ENCODE results near the gene ANKRD17. TPM values are rescaled to one million over a fixed set of nuclear protein-coding genes. Genes with fewer than 3 reads are reported as not detected.
"Not testable (repeated sequence)": the region's sequence is repeated elsewhere in the genome, so short reads cannot be mapped to it uniquely, and the experiment has no call there.

ANKRD17 gene
- total and polyA plus RNA-seq, 2 of the 4 experiments (the other 2 are of a cell fraction), result 28.5 to 75.3 TPM

GRCh38 chr4:73292661-73293060 is 34.1 kb upstream of the ANKRD17 start:
- POLR2A ChIA-PET (ENCODE audit: unreplicated experiment); H3K27me3 ChIP-seq (ENCODE audit: control insufficient read depth, insufficient read depth, low read length); CTCF ChIA-PET: not testable (repeated sequence)

More at GRCh38 chr4:73292661-73293060, 34.1 kb upstream of the ANKRD17 start:
- H3K36me3 ChIP-seq (ENCODE audit: control insufficient read depth, insufficient read depth, low read length); H3K23ac ChIP-seq (ENCODE audit: low read depth, low read length); in situ Hi-C loops (cut with MboI; ENCODE audit: low sequenced_read_pairs); H2BK5ac ChIP-seq (ENCODE audit: low read depth, low read length, poor library complexity, severe bottlenecking); H3K4me2 ChIP-seq (ENCODE audit: low read depth, low read length); H4K20me1 ChIP-seq (ENCODE audit: insufficient read depth, low read length); H3K9me1 ChIP-seq (ENCODE audit: insufficient read depth, low read length); ATAC-seq (ENCODE audit: low read depth); intact Hi-C loops (cut with micrococcal nuclease); H3K14ac ChIP-seq (replicated peaks; ENCODE audit: low read depth, low read length); H3K4me1 ChIP-seq (ENCODE audit: control insufficient read depth, insufficient read depth, low read length); H4K91ac ChIP-seq (ENCODE audit: insufficient read depth, low read depth, low read length); H3K9ac ChIP-seq (ENCODE audit: low read depth, low read length); dilution Hi-C loops (cut with HindIII; ENCODE audit: low sequenced_read_pairs, unreplicated experiment); BruUV-seq (replicated peaks); H2AK9ac ChIP-seq (replicated peaks; ENCODE audit: low read depth, low read length, poor library complexity); DNase-seq; H4K5ac ChIP-seq (ENCODE audit: low read depth, low read length); H2BK20ac ChIP-seq (ENCODE audit: low read depth, low read length); H3K18ac ChIP-seq (ENCODE audit: low read depth, low read length); H3K4ac ChIP-seq (ENCODE audit: low read depth, low read length); H2AK5ac ChIP-seq (ENCODE audit: low read depth, low read length); H2BK15ac ChIP-seq (ENCODE audit: low read depth, low read length); H3K56ac ChIP-seq (ENCODE audit: extremely low read depth, insufficient read depth, low read length); H3K4me3 ChIP-seq (ENCODE audit: insufficient read depth, low read depth, low read length); H2BK120ac ChIP-seq (ENCODE audit: low read depth, low read length); H4K8ac ChIP-seq (ENCODE audit: low read depth in 2 of 2, low read length in 2 of 2); H3K27ac ChIP-seq (ENCODE audit: insufficient read depth, low read length); H2AFZ ChIP-seq (replicated peaks; ENCODE audit: low read length, poor library complexity); H3K79me1 ChIP-seq (ENCODE audit: low read depth in 1 of 2, low read length in 2 of 2); H3K9me3 ChIP-seq (ENCODE audit: control insufficient read depth, insufficient read depth, low read length): not testable (repeated sequence)
- whole genome bisulfite sequencing, 2 experiments (ENCODE audit: extremely low coverage in 2 of 2, insufficient read length in 1 of 2), result 40% methylated on average over 1 of the region's 9 CpGs; no CpG with 5 or more reads in 1 of the 2 experiments

Measured in IMR-90 (cell line).